Tibial artery (tissue), 4 donors: ENCODE data around the gene PRKAG2.

ENCODE experiments used
- DNase-seq, 2 donors: peaks; one replicate each; pipeline ENCODE4 v3.0.0-alpha.2; 2019
- H3K27ac ChIP-seq, 2 donors: fragments of 200-600 bp; sonication (generic) in 1 of 2; 1 replicate in 1 of 2; 2 replicates in 1 of 2; pipeline ENCODE4 v1.5.1; 2018 to 2019; ENCODE audit warnings: mild to moderate bottlenecking in 1 of 2
- H3K27me3 ChIP-seq, 2 donors: fragments of 200-600 bp; sonication (generic) in 1 of 2; one replicate each; pipeline versions ENCODE4 v1.5.1 to v1.6.0; 2016 to 2019
- H3K36me3 ChIP-seq, 3 donors: fragments of 200-600 bp; sonication (generic) in 2 of 3; one replicate each; pipeline ENCODE4 v1.5.1; 2016 to 2019; ENCODE audit warnings: mild to moderate bottlenecking in 2 of 3
- H3K4me1 ChIP-seq, 4 donors: fragments of 200-600 bp; sonication (generic) in 2 of 4; 1 replicate in 3 of 4; 2 replicates in 1 of 4; pipeline ENCODE4 v1.5.1; 2016 to 2019
- H3K4me3 ChIP-seq, 2 donors: fragments of 200-600 bp; sonication (generic) in 1 of 2; 1 replicate in 1 of 2; 2 replicates in 1 of 2; pipeline ENCODE4 v1.5.1; 2018 to 2019; ENCODE audit warnings: mild to moderate bottlenecking in 2 of 2
- H3K9me3 ChIP-seq, 3 donors: fragments of 200-600 bp; sonication (generic) in 1 of 3; one replicate each; pipeline ENCODE4 v1.5.1; 2016 to 2019
- CTCF ChIP-seq, 2 experiments: fragments of 200-600 bp in 1 of 2; fragments of 450-650 bp in 1 of 2; IDR thresholded peaks; one replicate each; pipeline ENCODE4 v1.5.1; 2017 to 2019; ENCODE audit warnings: antibody characterized with exemption in 2 of 2, mild to moderate bottlenecking in 1 of 2, moderate library complexity in 1 of 2
- intact Hi-C: fragments of 100-400 bp; cut with DNase I; formaldehyde crosslinking; loops from one replicate; pipeline ENCODE4 v1.15.0; 2023; ENCODE audit warnings: low total_unique reads

Gene PRKAG2

GRCh38 chr7:151714201-151714600 is 162.7 kb downstream of the PRKAG2 start:
- DNase-seq = no peak
- no peaks in the 10 kb centered on the region for H3K36me3 ChIP-seq

GRCh38 chr7:151712810-151713125 is 164.1 kb downstream of the PRKAG2 start:
- H3K4me3 ChIP-seq = no peak overlapping the region
- no peak for TF ChIP-seq CTCF (IDR thresholded peaks at IDR 0.05)
- no peaks in the 10 kb centered on the region for H3K9me3 ChIP-seq
- no peak overlapping the region for H3K27ac ChIP-seq
- intact Hi-C loops = no loop called here
- H3K27me3 ChIP-seq = no peaks in the 10 kb centered on the region
- H3K4me1 ChIP-seq = peaks cover 0 to 17% (median 13%) of the 10 kb centered on the region in 4 donors
- no peak for DNase-seq
- no peaks in the 10 kb centered on the region for H3K36me3 ChIP-seq

More at GRCh38 chr7:151714201-151714600, 162.7 kb downstream of the PRKAG2 start:
- H3K4me3 ChIP-seq = no peak overlapping the region
- H3K27ac ChIP-seq = no peak overlapping the region
- no peak for TF ChIP-seq CTCF (IDR thresholded peaks at IDR 0.05)
- peaks cover 0 to 17% (median 13%) of the 10 kb centered on the region in 4 donors for H3K4me1 ChIP-seq
- intact Hi-C loops = no loop called here
- no peaks in the 10 kb centered on the region for H3K27me3 ChIP-seq
- H3K9me3 ChIP-seq = no peaks in the 10 kb centered on the region

- no peak for TF ChIP-seq CTCF (IDR thresholded peaks at IDR 0.05)
- Histone ChIP-seq H3K4me3 (no peak overlapping the region), H3K9me3 (no peaks in the 10 kb centered on the region), H3K36me3 (no peaks in the 10 kb centered on the region), H3K27me3 (no peaks in the 10 kb centered on the region), H3K27ac (peak overlapping the region in 1 of 2 donors; percentile 17), H3K4me1 (peaks cover 0 to 13% (median 10%) of the 10 kb centered on the region in 4 donors)
- DNase-seq = no peak
- intact Hi-C loops = no loop called here
Observed at GRCh38 chr7:151711906-151712809, 164.8 kb downstream of the PRKAG2 start.

- Histone ChIP-seq H3K27ac (no peak overlapping the region), H3K4me1 (peaks cover 0 to 10% (median 10%) of the 10 kb centered on the region in 4 donors), H3K9me3 (no peaks in the 10 kb centered on the region), H3K4me3 (no peak overlapping the region), H3K27me3 (no peaks in the 10 kb centered on the region), H3K36me3 (no peaks in the 10 kb centered on the region)
- DNase-seq = no peak
- TF ChIP-seq CTCF (IDR thresholded peaks at IDR 0.05) = no peak
- intact Hi-C loops = no loop called here
Observed at GRCh38 chr7:151711435-151711872, 165.5 kb downstream of the PRKAG2 start.

- no peak for DNase-seq
- Histone ChIP-seq H3K9me3 (no peaks in the 10 kb centered on the region), H3K4me3 (no peak overlapping the region), H3K36me3 (no peaks in the 10 kb centered on the region), H3K4me1 (peaks cover 0 to 15% (median 11%) of the 10 kb centered on the region in 4 donors), H3K27ac (no peak overlapping the region), H3K27me3 (no peaks in the 10 kb centered on the region)
- intact Hi-C loops = no loop called here
- no peak for TF ChIP-seq CTCF (IDR thresholded peaks at IDR 0.05)
Observed at GRCh38 chr7:151710646-151711434, 166.1 kb downstream of the PRKAG2 start.
